HG02642 (cell line): ENCODE results near the gene TRIM8.
"Not testable (repeated sequence)": the region's sequence is repeated elsewhere in the genome, so short reads cannot be mapped to it uniquely, and the experiment has no call there.

ENCODE experiments used
- ATAC-seq: cut with Tn5 transposase; IDR thresholded peaks from one replicate; pipeline ENCODE4 v1.9.1; 2021; ENCODE audit warnings: mild to moderate bottlenecking; ENCODE audit not compliant: unreplicated experiment, poor library complexity

TRIM8 gene

GRCh38 chr10:102665904-102666509 lies 21.7 kb downstream of the TRIM8 start:
- no peak for ATAC-seq

GRCh38 chr10:102667411-102667810 lies 23.1 kb downstream of the TRIM8 start:
- ATAC-seq = not testable (repeated sequence)

DNA sequence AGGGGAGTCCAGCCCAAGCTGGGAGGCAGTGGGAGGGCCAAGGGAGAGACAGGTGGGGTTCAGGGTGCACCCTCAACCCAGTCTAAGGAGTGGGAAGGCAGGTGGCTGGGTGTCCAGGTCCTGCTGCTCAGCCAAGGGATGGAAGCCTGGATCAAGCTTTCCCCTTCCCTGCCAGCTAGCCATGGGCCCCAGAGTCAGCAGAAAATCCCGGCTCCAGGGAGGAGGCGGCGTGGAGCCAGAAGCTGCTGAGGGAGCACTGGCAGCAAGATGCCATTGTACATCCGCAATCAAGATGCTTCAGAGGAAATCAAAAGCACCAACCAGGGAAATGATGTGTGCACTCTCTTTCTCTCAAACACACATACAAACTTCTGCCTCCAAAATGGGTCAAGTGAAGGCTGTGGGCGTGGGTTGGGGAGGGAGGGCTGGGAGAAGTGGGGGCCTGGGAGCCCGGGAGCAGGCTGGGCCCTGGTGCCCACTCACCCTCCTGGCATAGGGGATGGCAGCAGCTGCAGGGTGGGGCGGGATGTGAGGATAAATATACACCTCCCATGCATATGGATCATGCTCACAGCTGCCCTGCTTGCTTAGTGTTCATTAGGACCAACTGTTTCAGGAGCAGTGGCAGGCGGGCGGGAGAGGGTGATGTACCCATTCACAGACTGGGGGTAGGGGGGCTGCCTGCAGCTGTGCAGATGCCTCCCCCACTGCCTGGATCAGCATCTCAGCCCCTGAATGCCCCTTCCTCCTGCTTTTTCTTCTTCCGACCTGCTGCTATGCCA lies 24.2 kb downstream of the TRIM8 start:
- ATAC-seq = no peak

DNA sequence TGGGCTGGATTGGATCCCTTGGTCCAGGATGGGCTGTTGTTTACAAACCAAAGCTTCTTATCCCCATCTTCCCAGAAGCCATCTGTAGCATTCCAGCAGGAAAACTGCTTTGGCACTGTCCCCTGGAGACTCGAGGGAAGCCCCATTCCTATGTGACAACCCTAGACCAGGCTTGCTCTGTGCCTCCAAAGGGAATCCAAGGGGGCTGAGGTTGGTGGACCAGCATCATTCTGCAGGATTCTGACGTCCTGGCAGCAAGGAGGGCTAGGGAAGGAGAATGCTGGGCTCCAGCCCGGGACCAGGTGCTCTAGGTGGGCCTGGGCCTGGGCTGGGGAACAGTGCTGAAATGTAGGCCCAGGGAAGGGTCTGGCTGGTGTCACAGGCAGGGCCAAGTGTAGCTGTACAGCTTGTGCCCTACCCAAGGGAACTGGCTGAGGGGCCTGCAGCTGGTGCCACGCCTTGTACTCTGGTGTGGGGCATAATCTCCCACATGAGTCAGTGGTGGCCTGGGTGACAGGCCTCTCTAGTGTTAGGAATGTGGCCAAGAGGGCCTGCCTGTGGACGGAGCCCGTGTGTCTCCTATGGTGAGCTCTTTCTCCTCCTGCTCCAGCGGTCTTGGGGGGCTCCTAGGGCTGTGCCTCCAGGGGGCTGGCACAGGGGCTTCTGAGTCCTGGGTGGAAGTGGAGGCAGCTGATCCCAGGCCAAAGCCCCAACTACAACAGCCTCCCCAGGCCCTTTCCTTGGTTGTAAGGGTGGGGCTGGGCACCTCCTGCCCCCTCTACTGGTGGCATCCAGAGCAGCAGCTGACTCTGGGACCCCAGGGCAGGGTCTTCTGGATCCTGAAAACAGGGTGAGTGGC lies 25.2 kb downstream of the TRIM8 start:
- no peak for ATAC-seq

DNA sequence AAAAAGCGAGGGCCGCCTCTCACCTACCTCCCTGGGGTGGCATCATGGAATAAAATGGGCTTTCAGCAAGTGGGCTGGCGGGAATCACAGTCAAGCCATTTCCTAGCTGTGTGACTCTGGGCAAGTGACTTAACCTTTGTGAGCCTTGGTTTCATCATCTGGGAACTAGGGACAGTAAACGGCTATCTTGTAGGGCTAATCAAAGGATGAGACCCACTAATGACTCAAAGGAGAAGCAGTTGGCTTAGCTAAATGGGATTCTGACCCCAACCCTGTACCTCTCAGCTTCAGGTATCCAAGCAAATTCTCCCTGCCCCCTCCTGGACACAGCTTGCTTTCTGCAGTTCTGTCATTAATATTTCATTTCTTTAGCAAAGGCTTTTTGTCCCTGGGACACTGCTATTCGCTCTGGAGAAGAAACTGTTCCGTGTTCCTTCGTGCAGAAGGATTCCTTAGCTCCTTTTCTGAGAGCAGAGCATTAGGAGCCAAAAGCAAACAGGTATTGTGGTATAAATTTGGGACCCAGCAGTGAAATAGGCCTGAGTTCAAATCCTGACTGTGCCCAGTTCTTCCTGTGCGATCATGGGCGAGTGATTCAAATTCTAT lies 25.9 kb downstream of the TRIM8 start:
- ATAC-seq = no peak

GRCh38 chr10:102670871-102671434 lies 26.7 kb downstream of the TRIM8 start:
- no peak for ATAC-seq

DNA sequence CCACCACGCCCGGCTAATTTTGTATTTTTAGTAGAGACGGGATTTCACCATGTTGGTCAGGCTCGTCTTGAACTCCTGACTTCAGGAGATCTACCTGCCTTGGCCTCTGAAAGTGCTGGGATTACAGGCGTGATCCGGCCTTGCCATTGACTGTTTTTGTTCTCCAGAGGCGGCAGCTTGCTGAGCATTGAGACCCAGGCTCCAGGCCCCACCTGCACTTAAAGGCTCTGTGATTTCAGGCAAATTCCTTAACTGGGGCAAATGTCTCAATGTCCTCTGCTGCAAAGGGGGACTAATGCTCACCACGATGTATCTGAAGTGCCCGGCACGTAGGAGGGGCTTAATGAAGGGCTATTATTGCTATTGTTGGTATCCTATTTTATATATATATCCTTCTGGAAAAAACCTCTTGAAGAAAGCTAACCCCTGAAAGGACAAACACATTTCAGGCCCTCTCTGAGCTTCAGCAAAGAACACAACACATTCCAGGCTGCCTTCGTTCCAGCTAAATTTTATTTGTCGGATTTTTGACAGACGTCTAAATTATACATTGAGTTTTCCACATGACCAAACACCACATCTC lies 29.0 kb downstream of the TRIM8 start:
- ATAC-seq = no peak

- ATAC-seq = no peak
Observed at GRCh38 chr10:102673819-102674511, 29.7 kb downstream of the TRIM8 start.

DNA sequence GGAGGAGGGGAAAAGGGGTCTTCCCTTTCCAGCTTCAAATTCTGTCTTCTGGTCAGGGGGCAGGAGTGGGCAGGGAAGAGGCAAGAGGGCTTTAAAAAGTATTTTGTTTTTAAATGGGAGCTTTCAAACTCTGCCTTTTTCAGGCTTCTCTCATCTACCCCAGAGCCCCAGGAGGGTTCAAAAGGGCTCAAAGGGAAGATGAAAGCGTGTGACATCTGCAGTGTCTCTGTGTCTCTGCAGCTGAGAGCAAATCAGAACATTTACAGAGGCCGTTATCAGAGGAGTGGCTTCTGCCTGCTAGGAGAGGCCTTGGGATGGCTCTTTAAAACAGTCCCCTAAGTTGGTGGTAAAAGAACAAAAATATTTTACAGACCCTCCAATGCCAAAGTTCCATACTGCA lies 30.3 kb downstream of the TRIM8 start:
- no peak for ATAC-seq

DNA sequence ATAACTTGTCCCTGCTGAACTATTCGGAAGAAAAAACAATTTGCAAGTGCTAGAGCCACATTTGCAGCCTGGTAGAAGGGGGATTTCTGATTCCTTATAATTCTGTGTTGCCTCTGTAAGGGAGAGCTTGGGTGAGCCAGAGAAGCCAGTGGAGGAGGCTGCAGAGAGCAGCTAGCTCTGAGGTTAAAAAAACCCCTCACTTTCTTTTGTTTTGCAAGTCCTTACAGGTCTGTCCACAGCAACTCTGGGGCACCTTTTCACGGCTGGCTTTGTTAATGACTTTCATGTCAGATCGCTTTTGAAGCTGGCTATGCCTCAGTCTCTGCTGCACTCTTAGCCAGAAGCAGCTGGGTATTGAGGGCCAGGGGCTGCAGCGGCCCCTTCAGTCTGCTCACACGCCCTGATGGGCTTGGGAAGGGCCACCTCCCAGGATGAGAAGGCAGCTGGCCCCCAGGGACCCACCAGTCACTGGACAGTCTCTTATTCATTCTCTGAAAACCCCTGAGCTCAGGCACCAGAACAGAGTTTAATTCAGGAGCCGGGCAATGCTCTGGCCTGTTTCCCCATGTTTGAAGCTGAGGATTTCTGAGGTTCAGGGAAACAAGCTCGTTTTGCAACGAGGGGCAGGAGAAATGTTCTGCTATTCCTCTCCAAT lies 30.9 kb downstream of the TRIM8 start:
- ATAC-seq = no peak

DNA sequence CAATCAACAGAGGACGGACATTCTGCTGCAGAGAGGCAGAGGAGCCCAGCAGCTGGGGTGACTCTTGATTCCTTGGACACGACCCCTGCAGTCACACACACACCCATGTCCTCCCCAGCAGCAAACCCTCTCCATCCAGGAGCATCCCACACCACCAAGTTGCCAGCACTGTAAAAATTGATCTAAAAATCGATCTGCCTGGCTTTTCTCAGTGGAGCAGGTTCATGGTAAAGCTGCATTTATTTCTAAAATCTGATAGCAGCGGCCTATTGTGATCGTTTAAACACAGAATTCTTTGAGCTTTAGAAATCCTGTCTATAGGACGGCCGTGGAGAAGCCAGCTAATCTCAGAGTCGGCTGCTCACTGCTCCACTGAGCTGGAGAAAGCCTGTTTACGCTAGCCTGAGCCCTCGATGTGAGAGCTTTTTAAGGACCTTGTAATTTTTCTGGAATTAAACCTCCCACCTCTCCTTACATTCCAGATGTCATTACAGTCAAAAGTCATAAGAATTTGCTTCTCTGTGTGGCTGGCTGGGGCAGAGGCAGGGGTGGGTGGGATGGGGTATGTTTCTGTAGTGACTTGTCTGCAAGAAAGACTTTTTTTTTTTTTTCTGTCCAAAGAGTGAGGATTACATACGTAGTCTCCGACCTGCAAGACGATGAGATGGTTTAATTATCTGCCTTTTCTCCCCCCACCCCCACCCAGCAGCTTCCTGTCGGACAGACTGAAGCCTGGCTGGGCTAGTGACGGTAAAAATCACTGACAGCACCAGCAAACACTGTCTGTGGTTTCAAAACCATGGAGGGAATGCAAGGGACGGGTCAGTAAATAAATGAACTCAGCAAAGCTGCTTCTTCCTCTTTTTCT lies 31.6 kb downstream of the TRIM8 start:
- no peak for ATAC-seq

DNA sequence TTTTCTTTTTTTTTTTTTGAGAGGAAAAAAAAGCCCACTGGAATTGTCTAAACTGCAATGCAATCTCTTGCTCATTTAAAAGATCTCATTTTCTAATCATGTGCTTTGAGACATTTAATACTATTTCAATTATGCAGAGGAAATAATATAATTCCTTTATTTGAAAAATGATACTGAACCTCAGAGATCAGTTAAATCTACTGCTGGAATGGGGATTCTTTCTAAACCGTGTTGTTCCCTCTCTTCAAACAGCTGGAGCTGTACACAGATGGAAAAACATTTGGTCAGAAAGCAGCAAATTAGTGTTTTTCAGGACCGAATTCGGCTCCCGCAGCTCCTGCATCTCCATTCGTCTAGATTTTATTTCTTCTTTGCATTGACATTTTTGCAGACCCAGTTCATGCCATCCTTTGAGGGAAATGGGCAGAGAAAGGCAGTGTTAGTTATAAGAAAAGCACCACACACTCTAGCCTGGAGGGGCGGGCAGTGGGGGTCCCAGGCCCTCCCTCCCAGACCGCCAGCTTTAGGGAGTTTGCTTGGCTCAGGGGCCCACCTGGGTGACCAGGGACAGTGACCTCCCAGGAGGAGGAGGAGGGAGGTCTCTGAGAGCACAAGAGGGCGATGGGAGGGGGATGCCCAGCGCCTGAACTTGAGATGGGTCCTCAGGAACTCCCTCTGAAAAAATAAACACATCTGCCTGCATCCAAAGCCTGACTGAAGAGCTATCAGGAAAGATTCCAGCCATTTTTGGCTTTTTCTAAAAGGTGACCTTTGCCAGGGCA lies 32.4 kb downstream of the TRIM8 start:
- no peak for ATAC-seq

- ATAC-seq = no peak
Observed at GRCh38 chr10:102677331-102678067, 33.2 kb downstream of the TRIM8 start.

DNA sequence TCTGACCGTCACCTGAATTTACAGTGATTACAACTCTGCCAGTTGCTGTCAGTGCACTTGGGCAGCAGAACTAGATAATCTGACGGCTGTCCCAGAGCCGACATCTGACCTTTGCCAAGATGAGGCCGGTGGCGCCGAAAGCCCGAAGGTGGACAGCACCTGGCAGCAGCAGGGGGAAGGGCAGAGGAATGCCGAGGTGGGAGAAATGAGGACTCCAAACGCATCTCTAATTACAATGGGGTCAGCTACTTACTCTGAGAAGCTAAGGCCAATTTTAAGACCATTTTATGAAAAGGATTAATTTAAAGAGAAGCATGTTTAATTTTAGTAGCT lies 33.8 kb downstream of the TRIM8 start:
- no peak for ATAC-seq

- no peak for ATAC-seq
Observed at GRCh38 chr10:102678842-102679289, 34.6 kb downstream of the TRIM8 start.

GRCh38 chr10:102679596-102679995 lies 35.3 kb downstream of the TRIM8 start:
- no peak for ATAC-seq

DNA sequence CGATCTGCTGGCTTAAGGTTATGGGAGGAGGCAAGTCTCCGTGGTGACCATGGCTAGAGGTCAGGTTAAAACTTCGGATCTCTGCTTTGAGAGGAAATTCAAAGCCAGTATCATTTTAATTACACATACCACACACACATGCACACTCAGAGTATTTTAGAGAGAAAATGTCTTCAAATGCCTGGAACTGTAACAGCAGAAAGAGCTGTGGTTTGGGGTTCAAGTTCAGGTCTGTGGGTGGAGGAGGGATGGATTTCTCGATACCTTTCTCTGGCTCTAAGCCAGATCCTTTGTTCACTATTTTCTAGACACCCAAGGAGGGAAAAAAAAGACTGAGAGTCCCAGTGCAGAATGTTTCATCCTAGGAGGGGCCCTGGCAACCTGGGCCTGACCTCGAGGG lies 37.4 kb downstream of the TRIM8 start:
- no peak for ATAC-seq
